Osteocyte (in vitro differentiated cells): ENCODE measurements around the gene ATP13A1. TPM values are rescaled to one million over a fixed set of nuclear protein-coding genes. Genes with fewer than 3 reads are reported as not detected.
A peak's percentile ranks its signal among the peaks of the same experiment; 100 is the strongest.
"Not testable (repeated sequence)": the region's sequence is repeated elsewhere in the genome, so short reads cannot be mapped to it uniquely, and the experiment has no call there.

Experiments used
- DNase-seq: peaks from one replicate; pipeline ENCODE4 v3.0.0; 2021; ENCODE audit warnings: mixed read lengths; ENCODE audit not compliant: unreplicated experiment; ENCODE audit errors: extremely low spot score
- H3K27ac Mint-ChIP-seq: one replicate; pipeline ENCODE4 v1.8.0; 2021; ENCODE audit warnings: mild to moderate bottlenecking, mixed read lengths; ENCODE audit not compliant: unreplicated experiment
- H3K27me3 Mint-ChIP-seq: one replicate; pipeline ENCODE4 v1.8.0; 2021; ENCODE audit warnings: mixed read lengths; ENCODE audit not compliant: unreplicated experiment
- H3K36me3 Mint-ChIP-seq: one replicate; pipeline ENCODE4 v1.8.0; 2021; ENCODE audit warnings: mixed read lengths; ENCODE audit not compliant: unreplicated experiment
- H3K4me1 Mint-ChIP-seq: one replicate; pipeline ENCODE4 v1.8.0; 2021; ENCODE audit warnings: mixed read lengths; ENCODE audit not compliant: unreplicated experiment
- H3K4me3 Mint-ChIP-seq: one replicate; pipeline ENCODE4 v1.8.0; 2021; ENCODE audit warnings: mild to moderate bottlenecking, moderate library complexity, mixed read lengths; ENCODE audit not compliant: unreplicated experiment
- H3K9me3 Mint-ChIP-seq: one replicate; pipeline ENCODE4 v1.8.0; 2021; ENCODE audit warnings: mixed read lengths; ENCODE audit not compliant: unreplicated experiment
- CTCF ChIP-seq: fragments of 200-600 bp; sonication (generic); IDR thresholded peaks from 2 replicates; pipeline ENCODE4 v1.5.0; 2021; ENCODE audit warnings: antibody characterized with exemption, mild to moderate bottlenecking, moderate library complexity
- total RNA-seq: library from RNA; stranded (reverse); gene quantifications from 2 replicates; pipeline ENCODE4 v1.2.1, GENCODE V29; 2021

The ATP13A1 gene
- total RNA-seq, 1 donor from 2014 or later, result 67.2 TPM

GRCh38 chr19:19674315-19674714, 10.8 kb upstream of the ATP13A1 start:
- DNase-seq, result no peak
- peaks cover 9% of the 10 kb centered on the region for H3K4me1 Mint-ChIP-seq
- TF ChIP-seq CTCF, result no peak
- no peak overlapping the region for H3K27ac Mint-ChIP-seq
- no peaks in the 10 kb centered on the region for H3K27me3 Mint-ChIP-seq
- H3K36me3 Mint-ChIP-seq, result peaks cover 41% of the 10 kb centered on the region
- H3K4me3 Mint-ChIP-seq, result no peak overlapping the region
- peaks cover 28% of the 10 kb centered on the region for H3K9me3 Mint-ChIP-seq

- Mint-ChIP-seq H3K4me1 (peaks cover 19% of the 10 kb centered on the region), H3K9me3 (peaks cover 17% of the 10 kb centered on the region), H3K4me3 (no peak overlapping the region), H3K27ac (no peak overlapping the region), H3K27me3 (no peaks in the 10 kb centered on the region), H3K36me3 (peaks cover 30% of the 10 kb centered on the region)
- no peak for DNase-seq
- TF ChIP-seq CTCF, result no peak
Measured at GRCh38 chr19:19672816-19673215, 9.3 kb upstream of the ATP13A1 start.

GRCh38 chr19:19670070-19670551, 6.6 kb upstream of the ATP13A1 start:
- H3K4me3 Mint-ChIP-seq, result peak overlapping the region; percentile 87
- H3K4me1 Mint-ChIP-seq, result peaks cover 19% of the 10 kb centered on the region
- H3K9me3 Mint-ChIP-seq, result peaks cover 3% of the 10 kb centered on the region
- peaks cover 9% of the 10 kb centered on the region for H3K36me3 Mint-ChIP-seq
- no peaks in the 10 kb centered on the region for H3K27me3 Mint-ChIP-seq
- TF ChIP-seq CTCF, result no peak
- no peak for DNase-seq
- peak overlapping the region; percentile 82 for H3K27ac Mint-ChIP-seq

- H3K4me1 Mint-ChIP-seq, result peaks cover 19% of the 10 kb centered on the region
- DNase-seq, result peak; percentile 95
- peak within 1 kb of the TSS; percentile 87 for H3K4me3 Mint-ChIP-seq
- H3K27me3 Mint-ChIP-seq, result no peaks in the 10 kb centered on the region
- no peaks in the 10 kb centered on the region for H3K9me3 Mint-ChIP-seq
- TF ChIP-seq CTCF, result no peak
- H3K36me3 Mint-ChIP-seq, result peaks cover 2% of the 10 kb centered on the region
- H3K27ac Mint-ChIP-seq, result peak within 1 kb of the TSS; percentile 95
Measured at GRCh38 chr19:19668230-19669012, 4.9 kb upstream of the ATP13A1 start, which contains the start of gene ZNF101. ZNF101 (plus strand) TSS chr19:19668839; CDS start chr19:19668964, 125 bp downstream.

- not testable (repeated sequence) for H3K27ac Mint-ChIP-seq, H3K36me3 Mint-ChIP-seq, H3K27me3 Mint-ChIP-seq, H3K9me3 Mint-ChIP-seq, DNase-seq, H3K4me3 Mint-ChIP-seq
- H3K4me1 Mint-ChIP-seq, result peaks cover 39% of the 10 kb centered on the region
Measured at GRCh38 chr19:19665420-19665948, 2.0 kb upstream of the ATP13A1 start.
